GM23338 (cell line): ENCODE results near the gene TIMM8B. TPM values are rescaled to one million over a fixed set of nuclear protein-coding genes. Genes with fewer than 3 reads are reported as not detected.

Source experiments
- ATAC-seq: fragments of 200-7000 bp; cut with Tn5 transposase; 3 replicates; pipeline ENCODE4 v1.9.1; 2020
- DNase-seq: peaks from one replicate; pipeline ENCODE4 v3.0.0-alpha.2; 2015; ENCODE audit warnings: low spot score
- H2AFZ ChIP-seq: fragments of 200-600 bp; sonication (generic); 2 replicates; pipeline ENCODE4 v1.8.0; 2016; ENCODE audit warnings: antibody characterized with exemption, mild to moderate bottlenecking, moderate library complexity
- H3F3A ChIP-seq: fragments of 200-600 bp; sonication (generic); replicated peaks from 2 replicates; pipeline ENCODE4 v1.8.0; 2017; ENCODE audit warnings: antibody characterized with exemption, mixed run types, low read depth
- H3K27ac ChIP-seq: fragments of 200-600 bp; sonication (generic); 2 replicates; pipeline ENCODE4 v1.6.1; 2016; ENCODE audit warnings: low read depth
- H3K27me3 ChIP-seq: fragments of 200-600 bp; sonication (generic); 2 replicates; pipeline ENCODE4 v1.8.0; 2016; ENCODE audit warnings: mild to moderate bottlenecking, mixed run types, moderate library complexity; ENCODE audit not compliant: insufficient read depth
- H3K36me3 ChIP-seq: fragments of 200-600 bp; sonication (generic); 2 replicates; pipeline ENCODE4 v1.8.0; 2016; ENCODE audit warnings: mild to moderate bottlenecking; ENCODE audit not compliant: insufficient read depth
- H3K4me1 ChIP-seq: fragments of 200-600 bp; sonication (generic); 2 replicates; pipeline ENCODE4 v1.8.0; 2016; ENCODE audit warnings: mild to moderate bottlenecking, moderate library complexity; ENCODE audit not compliant: insufficient read depth
- H3K4me2 ChIP-seq: fragments of 200-600 bp; sonication (generic); 2 replicates; pipeline ENCODE4 v1.7.1; 2017; ENCODE audit warnings: mixed run types
- H3K4me3 ChIP-seq: fragments of 200-600 bp; sonication (generic); 2 replicates; pipeline ENCODE4 v1.6.1; 2016; ENCODE audit warnings: mixed run types
- H3K79me2 ChIP-seq: fragments of 200-600 bp; sonication (generic); replicated peaks from 2 replicates; pipeline ENCODE4 v1.8.0; 2017; ENCODE audit warnings: mild to moderate bottlenecking; ENCODE audit not compliant: insufficient read depth
- H3K9me2 ChIP-seq: fragments of 200-600 bp; sonication (generic); 2 replicates; pipeline ENCODE4 v1.8.0; 2017; ENCODE audit not compliant: insufficient read depth
- H4K20me1 ChIP-seq: fragments of 200-600 bp; sonication (generic); replicated peaks from 2 replicates; pipeline ENCODE4 v1.8.0; 2017; ENCODE audit warnings: mild to moderate bottlenecking; ENCODE audit not compliant: insufficient read depth
- H3K27ac Mint-ChIP-seq: 2 replicates; pipeline ENCODE4 v1.8.0; 2020; ENCODE audit warnings: inconsistent platforms, mild to moderate bottlenecking, moderate library complexity, mixed read lengths
- H3K27me3 Mint-ChIP-seq: 3 replicates; pipeline ENCODE4 v1.8.0; 2022; ENCODE audit warnings: low read depth, mild to moderate bottlenecking, moderate library complexity, mixed read lengths, inconsistent platforms; ENCODE audit not compliant: insufficient read depth, poor library complexity
- H3K36me3 Mint-ChIP-seq: 3 replicates; pipeline ENCODE4 v1.8.0; 2021; ENCODE audit warnings: low read depth, mild to moderate bottlenecking, inconsistent platforms, moderate library complexity, mixed read lengths
- H3K4me1 Mint-ChIP-seq: 3 replicates; pipeline ENCODE4 v1.8.0; 2020; ENCODE audit warnings: mild to moderate bottlenecking, inconsistent platforms, mixed read lengths
- H3K4me3 Mint-ChIP-seq: 3 replicates; pipeline ENCODE4 v1.8.0; 2021; ENCODE audit warnings: moderate library complexity, mild to moderate bottlenecking, inconsistent platforms, mixed read lengths
- H3K9me3 Mint-ChIP-seq: 3 replicates; pipeline ENCODE4 v1.8.0; 2020; ENCODE audit warnings: moderate library complexity, mild to moderate bottlenecking, inconsistent platforms, mixed read lengths
- CREB1 ChIP-seq: fragments of 250-450 bp; sonication (Bioruptor Pico); IDR thresholded peaks from 2 replicates; pipeline ENCODE4 v1.5.0; 2020; ENCODE audit warnings: low read depth, mild to moderate bottlenecking, moderate library complexity
- CTCF ChIP-seq, 2 experiments: fragments of 200-600 bp in 1 of 2; sonication (generic) in 1 of 2; conservative IDR thresholded peaks; 2 replicates each; pipeline versions ENCODE4 v1.5.1 to v1.6.1; 2016 to 2017; ENCODE audit warnings: antibody characterized with exemption in 2 of 2, low read depth in 2 of 2, mild to moderate bottlenecking in 2 of 2, moderate library complexity in 1 of 2
- EZH2 ChIP-seq: fragments of 200-600 bp; sonication (generic); IDR thresholded peaks from one replicate; pipeline ENCODE4 v1.8.0; 2017; ENCODE audit warnings: antibody characterized with exemption, mild to moderate bottlenecking, low read depth; ENCODE audit not compliant: unreplicated experiment
- EZH2phosphoT487 ChIP-seq: fragments of 200-600 bp; sonication (generic); IDR thresholded peaks from one replicate; pipeline ENCODE4 v1.8.1; 2018; ENCODE audit warnings: antibody characterized with exemption; ENCODE audit not compliant: unreplicated experiment
- JUNB ChIP-seq: IDR thresholded peaks from one replicate; pipeline ENCODE4 v1.6.1; 2016; ENCODE audit warnings: antibody characterized with exemption; ENCODE audit not compliant: unreplicated experiment
- NANOG ChIP-seq: IDR thresholded peaks from 2 replicates; pipeline ENCODE4 v1.6.1; 2016; ENCODE audit warnings: antibody characterized with exemption, borderline replicate concordance
- POLR2AphosphoS5 ChIP-seq: IDR thresholded peaks from 2 replicates; pipeline ENCODE4 v1.6.1; 2016; ENCODE audit warnings: antibody characterized with exemption, low read depth
- REST ChIP-seq: IDR thresholded peaks from one replicate; pipeline ENCODE4 v1.6.1; 2018; ENCODE audit warnings: antibody characterized with exemption; ENCODE audit not compliant: unreplicated experiment
- STAT1 ChIP-seq: IDR thresholded peaks from one replicate; pipeline ENCODE4 v1.6.1; 2016; ENCODE audit warnings: antibody characterized with exemption; ENCODE audit not compliant: unreplicated experiment
- ZNF114 ChIP-seq: fragments of 250-450 bp; sonication (Bioruptor Pico); IDR thresholded peaks from 2 replicates; pipeline ENCODE4 v1.5.0; 2020; ENCODE audit warnings: mild to moderate bottlenecking, moderate library complexity
- ZNF331 ChIP-seq: fragments of 250-450 bp; sonication (Bioruptor Pico); IDR thresholded peaks from 2 replicates; pipeline ENCODE4 v1.5.0; 2020; ENCODE audit warnings: low read depth, mild to moderate bottlenecking, moderate library complexity
- polyA plus RNA-seq: library from polyadenylated mRNA; unstranded; fragments of >200 nt; fragmentation: Nextera tagmentation; extraction: Ambion mirVana; gene quantifications from 2 replicates; pipeline ENCODE4 v1.2.1, GENCODE V29; 2016
- total RNA-seq: library from RNA; depleted of rRNA; stranded (reverse); fragments of >200 nt; shearing (Covaris generic); gene quantifications from 2 replicates; pipeline ENCODE4 v1.2.3, GENCODE V29; 2014
- TF ChIP-seq, protein P1 (sequence below): IDR thresholded peaks from 2 replicates; pipeline ENCODE4 v1.6.1; 2016; ENCODE audit warnings: antibody characterized with exemption
- TF ChIP-seq, protein P2 (sequence below): fragments of 250-450 bp; sonication (Bioruptor Pico); IDR thresholded peaks from 2 replicates; pipeline ENCODE4 v1.5.0; 2020; ENCODE audit warnings: mild to moderate bottlenecking, moderate library complexity

The TIMM8B gene
- total and polyA plus RNA-seq, 2 experiments from 2014 or later, result 52.4 to 251 TPM

DNA sequence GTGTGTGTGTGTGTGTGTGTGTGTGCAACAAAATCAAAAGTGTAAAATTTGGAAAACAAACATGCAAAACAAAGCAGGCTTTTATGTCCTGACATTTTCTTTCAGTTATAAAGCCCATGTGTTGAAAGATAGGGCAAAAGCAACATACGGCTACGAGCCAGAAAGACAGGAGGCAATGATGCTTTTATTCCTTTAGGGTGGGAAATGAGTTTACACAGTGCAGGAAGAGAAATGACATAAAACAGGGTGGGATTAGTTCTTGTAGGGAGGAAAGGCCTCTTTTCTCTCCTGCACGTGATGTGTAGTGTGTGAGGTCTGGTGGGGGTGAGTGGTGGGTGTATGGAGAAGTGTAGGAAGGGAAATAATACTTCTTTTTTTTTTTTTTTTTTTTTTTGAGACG, 47.9 kb upstream of the TIMM8B start:
- no peaks in the 10 kb centered on the region for H3K36me3 Mint-ChIP-seq
- ATAC-seq (no peak), DNase-seq (no peak)
- H3K4me1 Mint-ChIP-seq, result no peaks in the 10 kb centered on the region; the same call in 1 of the 3 replicates
- no peak overlapping the region for H2AFZ ChIP-seq
- H3K36me3 ChIP-seq, result no peaks in the 10 kb centered on the region
- H4K20me1 ChIP-seq, result no peaks in the 10 kb centered on the region
- no peaks in the 10 kb centered on the region for H3F3A ChIP-seq
- H3K27ac Mint-ChIP-seq, result no peak overlapping the region
- H3K9me3 Mint-ChIP-seq, result no peaks in the 10 kb centered on the region
- no peak overlapping the region for H3K4me3 Mint-ChIP-seq
- no peak overlapping the region for H3K4me2 ChIP-seq
- H3K9me2 ChIP-seq, result no peaks in the 10 kb centered on the region
- H3K27ac ChIP-seq, result no peak overlapping the region
- H3K4me1 ChIP-seq, result no peaks in the 10 kb centered on the region
- no peak overlapping the region for H3K4me3 ChIP-seq
- peaks cover 1% of the 10 kb centered on the region for H3K27me3 Mint-ChIP-seq
- no peaks in the 10 kb centered on the region for H3K27me3 ChIP-seq
- H3K79me2 ChIP-seq, result no peaks in the 10 kb centered on the region
- TF ChIP-seq REST, result no peak
- TF ChIP-seq ZNF331 (CRISPR knock-in tag), result no peak
- no peak for TF ChIP-seq EZH2
- no peak for TF ChIP-seq ZNF114
- no peak for TF ChIP-seq STAT1
- no peak for TF ChIP-seq NANOG
- TF ChIP-seq, protein P1, sequence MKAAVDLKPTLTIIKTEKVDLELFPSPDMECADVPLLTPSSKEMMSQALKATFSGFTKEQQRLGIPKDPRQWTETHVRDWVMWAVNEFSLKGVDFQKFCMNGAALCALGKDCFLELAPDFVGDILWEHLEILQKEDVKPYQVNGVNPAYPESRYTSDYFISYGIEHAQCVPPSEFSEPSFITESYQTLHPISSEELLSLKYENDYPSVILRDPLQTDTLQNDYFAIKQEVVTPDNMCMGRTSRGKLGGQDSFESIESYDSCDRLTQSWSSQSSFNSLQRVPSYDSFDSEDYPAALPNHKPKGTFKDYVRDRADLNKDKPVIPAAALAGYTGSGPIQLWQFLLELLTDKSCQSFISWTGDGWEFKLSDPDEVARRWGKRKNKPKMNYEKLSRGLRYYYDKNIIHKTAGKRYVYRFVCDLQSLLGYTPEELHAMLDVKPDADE, result no peak
- no peak for TF ChIP-seq JUNB
- TF ChIP-seq CREB1 (CRISPR knock-in tag), result no peak
- no peak for TF ChIP-seq EZH2phosphoT487
- TF ChIP-seq CTCF (conservative IDR thresholded peaks at IDR 0.05; ENCODE audit: low read depth in 2 of 2), result no peak
- TF ChIP-seq, protein P2, sequence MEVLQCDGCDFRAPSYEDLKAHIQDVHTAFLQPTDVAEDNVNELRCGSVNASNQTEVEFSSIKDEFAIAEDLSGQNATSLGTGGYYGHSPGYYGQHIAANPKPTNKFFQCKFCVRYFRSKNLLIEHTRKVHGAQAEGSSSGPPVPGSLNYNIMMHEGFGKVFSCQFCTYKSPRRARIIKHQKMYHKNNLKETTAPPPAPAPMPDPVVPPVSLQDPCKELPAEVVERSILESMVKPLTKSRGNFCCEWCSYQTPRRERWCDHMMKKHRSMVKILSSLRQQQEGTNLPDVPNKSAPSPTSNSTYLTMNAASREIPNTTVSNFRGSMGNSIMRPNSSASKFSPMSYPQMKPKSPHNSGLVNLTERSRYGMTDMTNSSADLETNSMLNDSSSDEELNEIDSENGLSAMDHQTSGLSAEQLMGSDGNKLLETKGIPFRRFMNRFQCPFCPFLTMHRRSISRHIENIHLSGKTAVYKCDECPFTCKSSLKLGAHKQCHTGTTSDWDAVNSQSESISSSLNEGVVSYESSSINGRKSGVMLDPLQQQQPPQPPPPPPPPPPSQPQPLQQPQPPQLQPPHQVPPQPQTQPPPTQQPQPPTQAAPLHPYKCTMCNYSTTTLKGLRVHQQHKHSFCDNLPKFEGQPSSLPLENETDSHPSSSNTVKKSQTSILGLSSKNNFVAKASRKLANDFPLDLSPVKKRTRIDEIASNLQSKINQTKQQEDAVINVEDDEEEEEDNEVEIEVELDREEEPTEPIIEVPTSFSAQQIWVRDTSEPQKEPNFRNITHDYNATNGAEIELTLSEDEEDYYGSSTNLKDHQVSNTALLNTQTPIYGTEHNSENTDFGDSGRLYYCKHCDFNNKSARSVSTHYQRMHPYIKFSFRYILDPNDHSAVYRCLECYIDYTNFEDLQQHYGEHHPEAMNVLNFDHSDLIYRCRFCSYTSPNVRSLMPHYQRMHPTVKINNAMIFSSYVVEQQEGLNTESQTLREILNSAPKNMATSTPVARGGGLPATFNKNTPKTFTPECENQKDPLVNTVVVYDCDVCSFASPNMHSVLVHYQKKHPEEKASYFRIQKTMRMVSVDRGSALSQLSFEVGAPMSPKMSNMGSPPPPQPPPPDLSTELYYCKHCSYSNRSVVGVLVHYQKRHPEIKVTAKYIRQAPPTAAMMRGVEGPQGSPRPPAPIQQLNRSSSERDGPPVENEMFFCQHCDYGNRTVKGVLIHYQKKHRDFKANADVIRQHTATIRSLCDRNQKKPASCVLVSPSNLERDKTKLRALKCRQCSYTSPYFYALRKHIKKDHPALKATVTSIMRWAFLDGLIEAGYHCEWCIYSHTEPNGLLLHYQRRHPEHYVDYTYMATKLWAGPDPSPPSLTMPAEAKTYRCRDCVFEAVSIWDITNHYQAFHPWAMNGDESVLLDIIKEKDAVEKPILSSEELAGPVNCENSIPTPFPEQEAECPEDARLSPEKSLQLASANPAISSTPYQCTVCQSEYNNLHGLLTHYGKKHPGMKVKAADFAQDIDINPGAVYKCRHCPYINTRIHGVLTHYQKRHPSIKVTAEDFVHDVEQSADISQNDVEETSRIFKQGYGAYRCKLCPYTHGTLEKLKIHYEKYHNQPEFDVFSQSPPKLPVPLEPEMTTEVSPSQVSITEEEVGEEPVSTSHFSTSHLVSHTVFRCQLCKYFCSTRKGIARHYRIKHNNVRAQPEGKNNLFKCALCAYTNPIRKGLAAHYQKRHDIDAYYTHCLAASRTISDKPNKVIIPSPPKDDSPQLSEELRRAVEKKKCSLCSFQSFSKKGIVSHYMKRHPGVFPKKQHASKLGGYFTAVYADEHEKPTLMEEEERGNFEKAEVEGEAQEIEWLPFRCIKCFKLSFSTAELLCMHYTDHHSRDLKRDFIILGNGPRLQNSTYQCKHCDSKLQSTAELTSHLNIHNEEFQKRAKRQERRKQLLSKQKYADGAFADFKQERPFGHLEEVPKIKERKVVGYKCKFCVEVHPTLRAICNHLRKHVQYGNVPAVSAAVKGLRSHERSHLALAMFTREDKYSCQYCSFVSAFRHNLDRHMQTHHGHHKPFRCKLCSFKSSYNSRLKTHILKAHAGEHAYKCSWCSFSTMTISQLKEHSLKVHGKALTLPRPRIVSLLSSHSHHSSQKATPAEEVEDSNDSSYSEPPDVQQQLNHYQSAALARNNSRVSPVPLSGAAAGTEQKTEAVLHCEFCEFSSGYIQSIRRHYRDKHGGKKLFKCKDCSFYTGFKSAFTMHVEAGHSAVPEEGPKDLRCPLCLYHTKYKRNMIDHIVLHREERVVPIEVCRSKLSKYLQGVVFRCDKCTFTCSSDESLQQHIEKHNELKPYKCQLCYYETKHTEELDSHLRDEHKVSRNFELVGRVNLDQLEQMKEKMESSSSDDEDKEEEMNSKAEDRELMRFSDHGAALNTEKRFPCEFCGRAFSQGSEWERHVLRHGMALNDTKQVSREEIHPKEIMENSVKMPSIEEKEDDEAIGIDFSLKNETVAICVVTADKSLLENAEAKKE (CRISPR knock-in tag), result no peak
- no peak for TF ChIP-seq POLR2AphosphoS5
